HG03521 (cell line): Measurements from ENCODE around the gene SRRM4.
"Not testable (repeated sequence)": the region's sequence is repeated elsewhere in the genome, so short reads cannot be mapped to it uniquely, and the experiment has no call there.

ENCODE experiments used
- ATAC-seq: cut with Tn5 transposase; IDR thresholded peaks from one replicate; pipeline ENCODE4 v1.9.1; 2021; ENCODE audit warnings: mild to moderate bottlenecking, moderate library complexity; ENCODE audit not compliant: unreplicated experiment

SRRM4 gene

GRCh38 chr12:119068129-119068856, 87.0 kb downstream of the SRRM4 start:
- ATAC-seq = no peak

DNA sequence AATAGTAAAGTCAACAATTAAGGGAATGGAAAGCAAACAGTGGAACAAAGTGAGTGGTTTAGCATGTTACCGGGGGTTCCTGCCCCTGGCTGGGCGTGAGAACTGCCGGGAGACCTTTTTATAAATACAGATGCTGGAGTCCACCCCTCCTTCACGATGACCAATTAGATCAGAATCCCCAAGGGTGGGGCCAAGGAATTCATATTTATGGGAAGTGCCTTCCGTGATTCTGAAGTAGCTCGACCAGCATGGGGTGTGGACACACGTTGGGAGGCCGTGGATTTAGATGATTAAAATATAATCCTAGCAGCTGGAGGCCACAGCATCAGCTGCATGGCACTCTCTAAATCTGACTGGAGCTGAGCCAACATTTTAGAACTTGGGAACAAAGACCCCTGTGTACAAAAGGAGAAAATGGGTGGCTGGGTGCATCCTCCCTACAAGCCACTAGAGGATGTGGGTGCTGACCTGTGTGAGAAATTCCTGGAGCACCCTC, 87.9 kb downstream of the SRRM4 start:
- ATAC-seq = no peak

DNA sequence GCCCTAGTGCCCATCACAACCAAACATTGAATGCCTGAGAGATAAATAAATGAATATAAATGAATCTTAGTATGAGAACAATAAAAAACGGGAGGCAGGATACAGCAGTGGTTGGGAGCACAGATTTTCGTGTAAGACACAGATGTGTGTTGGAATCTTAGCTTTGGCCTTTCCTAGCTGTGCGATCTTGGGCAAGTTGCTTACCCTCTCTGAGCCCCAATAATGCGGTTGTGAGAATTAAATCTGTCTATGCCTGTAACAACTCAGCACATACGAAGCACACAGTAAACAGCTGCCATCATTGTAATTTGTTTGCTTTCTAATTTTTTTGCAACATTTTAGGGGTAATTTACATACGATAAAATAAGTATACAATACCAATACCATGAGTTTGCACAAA, 89.8 kb downstream of the SRRM4 start:
- no peak for ATAC-seq

DNA sequence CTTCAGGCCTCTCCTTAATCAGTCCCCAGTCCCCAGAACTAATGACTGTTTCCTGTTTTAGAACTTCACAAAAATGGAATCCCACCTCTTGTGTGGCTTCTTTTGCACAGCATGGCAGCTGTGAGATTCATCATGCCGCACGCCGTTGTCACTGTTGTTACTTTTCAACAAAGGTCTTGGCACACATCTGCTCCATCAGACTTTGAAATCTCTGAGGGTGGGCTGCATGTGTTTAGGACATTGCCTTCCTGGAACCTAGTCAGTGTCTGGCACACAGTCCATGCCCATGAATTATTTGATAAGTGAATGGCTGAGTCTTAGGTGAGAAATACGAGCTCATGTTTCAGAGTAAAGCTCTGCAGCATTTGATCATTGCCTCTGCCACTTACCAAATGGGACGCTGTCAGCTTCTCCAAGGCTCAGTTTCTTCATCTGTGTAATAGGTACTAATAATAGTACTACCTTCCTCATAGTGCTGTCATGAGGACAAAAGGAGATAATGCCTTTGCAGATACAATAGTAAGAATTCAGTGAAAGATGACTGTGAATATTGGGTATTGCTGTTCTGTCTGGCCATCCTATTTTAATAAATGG, 90.4 kb downstream of the SRRM4 start:
- ATAC-seq = no peak

DNA sequence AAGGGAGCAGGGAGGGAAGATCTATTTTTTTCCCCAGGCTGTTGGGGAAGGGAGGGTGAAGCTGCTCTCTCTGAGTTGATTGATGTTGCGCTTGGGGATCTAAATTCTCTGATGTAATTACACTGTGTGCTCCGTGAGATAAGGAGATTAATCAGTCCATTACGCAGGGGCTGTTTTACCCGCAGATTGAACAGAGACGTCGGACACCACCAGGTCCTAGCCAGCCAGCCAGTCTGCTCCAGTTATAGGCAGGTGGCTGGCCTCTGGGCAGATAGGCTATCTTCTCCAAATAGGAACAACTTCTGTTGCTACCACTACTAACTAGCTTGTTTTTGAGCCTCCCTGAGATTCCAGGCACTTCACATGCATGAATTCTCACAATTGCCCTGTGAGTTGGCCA, 91.1 kb downstream of the SRRM4 start:
- no peak for ATAC-seq

DNA sequence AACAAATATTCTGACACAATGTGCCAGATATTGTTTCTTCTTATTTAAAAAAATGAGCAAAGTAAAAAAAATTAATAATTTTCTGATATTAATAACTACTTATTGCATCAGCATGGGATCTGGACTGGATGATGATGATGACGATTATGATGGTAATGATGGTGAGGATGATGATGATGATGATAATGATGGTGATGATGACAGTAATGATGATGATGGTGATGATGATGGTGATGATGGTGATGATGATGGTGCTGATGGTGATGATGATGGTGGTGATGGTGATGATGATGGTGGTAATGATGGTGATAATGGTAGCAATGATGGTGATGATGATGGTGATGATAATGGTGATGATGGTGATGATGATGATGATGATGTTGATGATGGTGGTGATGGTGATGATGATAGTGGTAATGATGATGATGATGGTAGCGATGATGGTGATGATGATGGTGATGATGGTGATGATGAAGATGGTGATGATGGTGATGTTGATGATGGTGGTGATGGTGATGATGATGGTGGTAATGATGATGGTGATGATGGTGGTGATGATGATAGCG, 94.0 kb downstream of the SRRM4 start:
- ATAC-seq = no peak

- no peak for ATAC-seq
These were observed 94.6 kb downstream of the SRRM4 start for GRCh38 chr12:119075918-119076317.

DNA sequence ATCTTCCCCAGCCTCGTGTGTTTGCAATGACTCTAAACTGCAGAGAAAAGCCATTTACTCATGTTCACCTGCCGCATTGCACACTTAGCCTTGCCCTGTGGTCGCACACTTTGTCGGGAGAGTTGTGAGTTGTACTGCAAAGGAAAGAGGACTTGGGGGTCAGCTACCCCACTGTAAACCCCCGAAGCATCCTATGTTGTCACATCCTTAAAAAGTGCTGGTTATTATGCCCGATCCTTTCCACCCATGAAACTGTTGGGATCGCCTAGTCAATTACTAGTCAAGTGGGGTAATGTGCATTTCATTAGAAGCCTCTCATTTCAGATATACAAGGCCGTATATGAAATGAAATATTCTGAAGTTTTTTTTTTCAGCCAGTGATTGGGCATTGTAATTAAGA, 98.2 kb downstream of the SRRM4 start:
- no peak for ATAC-seq

- ATAC-seq = no peak
These were observed 100.7 kb downstream of the SRRM4 start for GRCh38 chr12:119082016-119082415.

GRCh38 chr12:119082496-119082895, 101.2 kb downstream of the SRRM4 start:
- ATAC-seq = no peak

GRCh38 chr12:119088685-119089379, 107.5 kb downstream of the SRRM4 start:
- ATAC-seq = no peak

DNA sequence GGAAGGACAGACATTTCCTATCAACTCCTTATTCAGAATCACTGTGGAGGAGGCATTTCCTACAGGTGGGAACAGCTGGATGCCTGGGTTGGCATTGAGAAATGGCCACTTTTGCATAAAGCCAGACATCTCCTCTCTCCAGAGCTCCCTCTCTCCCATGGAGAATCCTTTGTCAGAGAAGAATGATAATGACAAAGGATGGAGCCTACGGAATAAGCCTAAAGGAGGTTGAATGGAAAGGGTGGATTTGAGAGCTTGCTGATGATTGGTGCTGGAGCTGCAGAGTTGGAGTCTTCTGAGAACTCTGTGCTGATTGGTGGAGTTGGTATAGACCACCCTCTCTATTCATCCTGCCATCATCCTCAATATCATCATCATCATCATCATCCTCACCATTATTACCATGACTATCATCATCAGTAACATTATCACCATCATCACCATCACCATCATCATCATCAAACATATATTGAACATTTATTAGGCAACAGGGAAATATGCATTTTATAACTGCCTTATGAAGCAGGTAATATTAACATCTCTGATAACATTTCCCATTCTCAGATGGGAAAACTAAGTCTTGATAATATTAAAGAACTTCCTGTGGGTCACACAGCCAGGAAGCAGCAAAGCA, 108.2 kb downstream of the SRRM4 start:
- ATAC-seq = no peak

DNA sequence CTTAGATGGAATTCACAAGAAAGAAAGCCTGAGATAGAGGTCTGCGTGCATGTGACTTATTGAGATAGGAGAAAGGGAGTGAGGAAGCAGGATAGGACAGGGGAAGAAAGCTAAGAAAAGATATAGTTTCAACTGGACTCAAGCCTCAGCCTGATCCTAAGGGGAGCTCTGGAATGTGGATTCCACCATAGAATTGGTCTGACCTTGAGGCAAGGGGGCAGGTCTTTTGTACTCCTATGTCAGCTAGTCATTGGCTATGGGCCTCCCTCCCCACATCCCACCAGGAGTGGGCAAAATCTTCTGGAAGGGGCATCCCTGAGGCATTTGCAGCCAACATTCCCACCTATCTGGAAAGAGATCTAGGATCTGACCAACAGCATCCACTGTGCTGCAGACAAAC, 108.9 kb downstream of the SRRM4 start:
- ATAC-seq = no peak

DNA sequence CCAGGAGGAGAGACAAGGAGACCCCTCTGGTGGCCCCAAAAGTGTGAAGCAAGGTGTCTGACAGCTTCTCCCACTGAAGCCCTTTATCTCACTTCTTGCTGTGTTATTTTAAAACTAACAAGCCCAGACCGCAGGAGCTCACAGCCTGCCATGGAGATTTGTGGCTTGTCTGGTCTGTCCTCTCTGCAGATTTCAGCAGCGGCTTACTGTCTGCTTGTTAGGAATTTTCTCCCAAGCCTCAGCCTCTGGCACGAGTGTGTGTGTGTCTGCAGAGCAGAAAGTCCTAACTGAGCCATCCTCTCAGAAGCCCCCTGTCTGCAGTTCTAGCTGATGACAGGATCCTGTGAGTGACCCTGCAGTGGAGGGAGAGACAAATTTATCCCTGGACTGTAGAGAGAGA, 109.5 kb downstream of the SRRM4 start:
- no peak for ATAC-seq

DNA sequence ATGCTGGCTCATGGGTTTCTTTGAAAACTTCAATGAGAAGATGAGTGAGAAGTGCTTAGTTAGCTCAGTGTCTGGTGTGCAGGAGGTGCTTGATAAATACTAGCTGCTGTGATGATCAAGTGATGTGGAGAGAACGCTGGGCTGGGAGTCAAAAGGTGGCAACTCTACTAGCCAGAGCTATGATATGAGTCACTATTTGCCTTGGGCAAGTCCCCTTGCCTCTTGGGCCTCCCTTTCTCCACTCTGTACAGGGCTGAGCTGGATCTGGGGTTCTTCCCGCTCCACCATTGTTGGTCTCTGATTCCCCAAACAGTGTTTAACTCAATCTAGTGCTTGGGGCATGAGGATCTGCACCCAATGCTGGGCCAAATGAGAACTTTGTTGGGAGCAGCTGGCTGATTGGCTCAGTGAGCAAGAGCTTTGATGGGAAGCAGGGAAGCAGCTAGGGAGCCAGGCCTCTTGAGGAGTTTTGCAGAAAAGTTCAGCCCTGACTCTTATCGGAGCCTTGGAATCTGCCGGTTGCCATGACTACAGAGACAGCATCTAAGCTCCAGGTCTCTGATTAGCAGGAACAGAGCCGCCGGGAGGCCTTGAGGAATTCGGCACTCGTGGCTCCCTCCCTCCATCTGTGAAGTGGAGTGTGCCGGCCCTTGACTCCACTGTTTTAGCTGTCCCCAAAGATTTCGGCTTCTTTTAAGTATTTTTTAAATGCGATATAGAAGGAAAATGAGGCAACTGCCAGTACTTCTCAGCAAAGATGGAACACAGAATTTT, 115.3 kb downstream of the SRRM4 start:
- ATAC-seq = no peak

GRCh38 chr12:119100933-119101332, 119.6 kb downstream of the SRRM4 start:
- no peak for ATAC-seq

DNA sequence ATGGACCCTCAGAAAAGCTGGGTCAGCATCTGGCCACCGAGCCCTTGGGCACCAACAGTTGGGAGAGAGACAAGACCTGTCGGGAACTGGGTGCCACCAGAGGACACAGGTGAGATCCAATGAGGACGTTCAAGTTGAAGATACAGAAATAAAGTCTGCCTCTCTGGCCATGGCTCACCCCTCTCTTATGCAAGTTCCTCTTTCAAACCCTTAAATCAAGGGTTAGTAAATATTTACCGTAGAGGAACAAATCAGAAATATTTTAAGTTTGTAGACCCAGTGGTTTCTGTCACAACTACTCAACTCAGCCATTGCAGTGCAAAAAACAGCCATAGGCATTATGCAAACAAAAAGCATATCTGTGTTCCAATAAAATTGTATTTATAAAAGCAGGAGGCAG, 120.9 kb downstream of the SRRM4 start:
- no peak for ATAC-seq

- ATAC-seq = no peak
These were observed 121.4 kb downstream of the SRRM4 start for GRCh38 chr12:119102714-119103113.

- not testable (repeated sequence) for ATAC-seq
These were observed 123.6 kb downstream of the SRRM4 start for GRCh38 chr12:119104969-119105368.

DNA sequence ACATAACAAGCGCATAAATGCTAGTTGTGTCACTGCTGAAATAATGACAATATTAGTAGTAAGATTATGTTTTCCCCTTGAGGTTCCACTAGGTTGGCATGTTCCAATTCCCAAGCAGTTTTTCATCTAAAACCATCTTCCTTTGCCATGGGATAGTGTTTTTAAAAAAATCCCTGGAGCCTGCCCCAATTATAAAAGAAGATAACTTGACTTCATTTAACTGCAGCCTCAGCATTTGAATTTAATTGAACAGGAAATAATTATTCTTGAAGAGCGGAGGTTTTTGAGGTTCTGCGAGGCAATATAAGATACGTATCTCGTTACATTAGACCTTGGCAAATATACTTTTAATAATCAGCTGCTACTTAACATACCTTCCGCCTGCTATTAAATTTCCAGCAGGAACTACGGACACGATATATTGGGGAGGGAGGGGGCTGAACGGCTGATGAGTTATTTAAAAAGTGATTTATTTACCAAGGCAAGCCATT, 132.2 kb downstream of the SRRM4 start:
- no peak for ATAC-seq
